NCI-H2107 (cell line): ENCODE data around the gene VSIG10.
A peak's percentile ranks its signal among the peaks of the same experiment; 100 is the strongest.
"Not testable (repeated sequence)": the region's sequence is repeated elsewhere in the genome, so short reads cannot be mapped to it uniquely, and the experiment has no call there.

Source experiments
- DNase-seq: peaks from one replicate; lab custom pipeline; 2025; lab: John Stamatoyannopoulos, UW

VSIG10 gene

DNA sequence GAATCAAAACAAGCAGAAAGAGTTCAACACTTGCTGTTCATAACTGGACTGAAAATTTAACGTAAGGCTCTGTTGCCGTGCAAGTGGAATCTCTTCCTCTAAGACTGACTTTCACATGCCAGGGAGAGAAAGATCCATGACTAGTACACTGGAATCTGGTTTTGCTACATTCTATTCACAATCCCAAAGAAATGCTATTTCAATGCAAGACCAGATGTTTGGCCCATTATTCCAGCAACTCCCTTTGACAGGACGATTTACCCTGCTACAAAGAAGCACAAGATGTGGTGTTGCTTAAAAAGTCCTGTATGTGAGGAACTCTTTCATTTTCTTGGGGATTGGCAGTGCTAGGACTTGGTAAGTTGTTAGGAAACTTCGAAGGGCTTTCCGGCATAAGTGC is 69.9 kb downstream of the VSIG10 start:
- no peak for DNase-seq

DNA sequence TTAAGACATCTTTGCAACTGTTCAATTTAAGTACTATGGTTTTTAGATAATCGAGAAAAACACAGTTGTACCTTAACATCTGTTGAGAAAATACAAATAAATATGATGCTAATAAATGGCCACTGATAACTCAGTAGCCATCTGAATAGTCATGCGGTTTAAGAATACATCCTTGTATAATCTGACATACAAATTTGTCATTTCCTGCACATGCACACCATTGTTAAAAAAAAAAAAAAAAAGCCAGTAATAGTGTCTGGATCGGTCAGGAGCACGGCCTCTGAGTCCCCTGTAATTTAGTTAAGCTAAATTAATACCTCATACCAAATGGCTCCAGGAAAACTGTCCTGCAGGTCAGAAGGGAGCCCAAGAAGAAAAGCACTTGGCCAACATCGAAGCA is 70.5 kb downstream of the VSIG10 start:
- no peak for DNase-seq

DNA sequence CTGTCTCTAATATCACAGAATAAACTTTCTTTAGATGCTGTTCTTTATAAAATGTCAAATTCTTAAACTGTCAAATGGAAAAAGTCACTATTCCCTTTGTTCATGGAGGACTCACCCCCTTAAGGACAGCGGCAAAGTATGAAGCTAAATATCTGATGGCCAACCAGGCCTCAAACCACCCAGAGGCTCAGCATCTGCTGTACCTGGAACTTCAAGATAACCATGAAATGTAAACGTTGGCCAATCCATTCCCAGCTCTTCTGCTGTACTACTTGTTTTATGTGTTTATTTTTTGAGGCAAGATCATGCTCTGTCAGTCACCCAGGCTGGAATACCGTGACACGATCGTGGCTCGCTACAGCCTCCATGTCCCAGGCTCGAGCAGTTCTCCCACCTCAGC is 71.6 kb downstream of the VSIG10 start:
- no peak for DNase-seq

DNA sequence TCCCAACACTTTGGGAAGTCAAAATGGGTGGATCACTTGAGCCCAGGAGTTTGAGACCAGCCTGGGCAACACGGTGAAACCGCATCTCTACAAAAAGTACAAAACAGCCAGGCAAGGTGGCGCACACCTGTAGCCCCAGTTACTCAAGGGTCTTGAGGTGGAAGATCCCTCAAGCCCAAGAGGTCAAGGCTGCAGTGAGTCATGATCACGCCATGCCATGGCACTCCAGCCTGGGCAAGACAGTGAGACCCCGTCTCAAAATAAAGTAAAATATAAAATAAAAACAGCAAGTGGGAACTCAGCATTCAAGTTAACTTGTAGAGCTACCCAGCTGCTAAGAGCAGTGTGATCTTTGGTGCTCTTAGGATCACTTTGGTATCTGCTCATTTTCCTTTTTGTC is 74.6 kb downstream of the VSIG10 start:
- DNase-seq = no peak

DNA sequence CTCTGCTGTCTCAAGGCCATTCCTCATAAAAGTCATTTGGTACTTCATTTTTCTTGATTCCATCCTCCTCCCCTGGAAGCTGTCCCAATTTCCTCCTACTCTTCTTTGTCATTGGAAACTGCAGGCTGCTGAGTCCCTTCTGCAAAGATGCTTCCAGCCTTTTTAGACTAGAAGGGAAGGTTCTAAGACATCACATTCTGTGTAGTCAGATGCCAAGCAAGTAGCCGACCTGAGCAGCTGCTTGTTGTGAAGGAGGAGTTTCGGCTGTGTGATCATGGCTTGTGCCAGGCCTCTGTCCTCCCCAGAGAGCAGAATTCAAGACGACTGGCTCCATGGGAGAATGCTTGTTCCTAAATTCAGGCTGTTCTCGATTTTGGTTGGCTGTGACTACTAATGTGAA is 78.6 kb downstream of the VSIG10 start:
- no peak for DNase-seq

DNA sequence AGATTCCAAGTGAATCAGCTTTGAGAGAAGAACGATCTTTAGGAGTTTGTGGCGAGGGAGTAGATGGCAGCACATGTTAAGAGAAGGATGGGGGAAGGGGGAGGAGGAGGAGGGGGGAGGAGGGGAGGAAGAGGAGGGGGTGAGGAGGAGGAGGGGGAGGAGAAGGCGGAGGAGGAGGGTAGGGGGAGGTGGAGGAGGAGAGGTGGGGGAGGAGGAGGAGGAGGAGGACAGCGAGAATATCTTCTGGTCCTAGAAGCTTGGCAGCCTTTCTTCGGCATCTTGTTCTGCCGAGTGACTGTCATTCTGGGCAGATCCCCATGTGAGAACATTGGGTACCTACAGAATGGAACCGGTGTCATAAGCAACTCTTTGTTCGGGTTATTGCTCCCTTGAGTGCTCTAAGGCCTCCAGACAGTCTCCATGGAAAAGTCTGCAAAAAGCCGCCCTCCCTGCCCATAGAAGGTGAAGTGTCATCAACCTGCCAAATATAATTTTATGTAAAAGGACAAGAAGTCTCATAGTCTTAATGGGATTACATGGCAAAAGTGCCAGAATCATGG is 80.4 kb downstream of the VSIG10 start:
- no peak for DNase-seq

DNA sequence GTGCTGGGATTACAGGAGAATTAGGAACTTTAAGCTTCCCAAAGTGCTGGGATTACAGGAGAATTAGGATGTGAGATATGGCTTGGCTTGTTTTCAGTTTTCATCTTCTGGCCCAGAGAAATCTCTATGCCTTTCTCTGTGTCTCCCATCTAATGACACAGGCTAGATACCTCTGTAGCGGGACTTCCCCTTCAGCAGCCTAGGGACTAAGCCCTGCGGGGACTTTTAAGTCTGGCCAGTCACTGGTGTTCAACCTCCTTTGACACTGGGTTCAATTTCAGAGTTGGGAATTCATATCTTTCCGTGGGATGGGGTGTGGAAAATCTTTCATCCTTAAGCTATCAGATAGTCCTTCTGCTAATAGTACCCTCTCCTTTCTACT is 81.1 kb downstream of the VSIG10 start:
- no peak for DNase-seq

DNA sequence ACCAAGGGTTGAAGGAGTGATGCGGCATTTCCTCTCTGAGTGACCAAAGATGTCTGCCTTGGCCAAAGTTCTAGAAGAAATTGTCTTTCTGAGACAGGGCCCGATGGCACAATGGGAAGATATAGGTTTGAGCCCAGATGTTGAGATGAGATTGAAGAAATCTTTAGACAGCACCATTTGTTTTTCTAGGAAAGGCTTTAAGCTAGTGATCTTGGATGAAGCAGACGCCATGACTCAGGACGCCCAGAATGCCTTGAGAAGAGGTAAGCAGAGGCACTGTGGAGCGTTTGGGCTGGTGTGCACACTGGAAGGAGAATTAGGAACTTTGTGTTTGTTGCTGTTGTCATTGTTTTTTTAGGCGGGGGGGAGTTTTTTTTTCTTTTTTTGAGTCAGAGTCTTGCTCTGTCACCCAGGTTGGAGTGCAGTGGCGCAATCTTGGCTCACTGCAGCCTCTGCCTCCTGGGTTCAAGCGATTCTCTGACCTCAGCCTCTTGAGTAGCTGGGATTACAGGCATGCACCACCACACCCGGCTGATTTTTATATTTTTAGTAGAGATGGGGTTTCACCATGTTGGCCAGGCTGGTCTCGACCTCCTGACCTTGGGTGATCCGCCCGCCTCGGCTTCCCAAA is 81.6 kb downstream of the VSIG10 start:
- not testable (repeated sequence) for DNase-seq

DNA sequence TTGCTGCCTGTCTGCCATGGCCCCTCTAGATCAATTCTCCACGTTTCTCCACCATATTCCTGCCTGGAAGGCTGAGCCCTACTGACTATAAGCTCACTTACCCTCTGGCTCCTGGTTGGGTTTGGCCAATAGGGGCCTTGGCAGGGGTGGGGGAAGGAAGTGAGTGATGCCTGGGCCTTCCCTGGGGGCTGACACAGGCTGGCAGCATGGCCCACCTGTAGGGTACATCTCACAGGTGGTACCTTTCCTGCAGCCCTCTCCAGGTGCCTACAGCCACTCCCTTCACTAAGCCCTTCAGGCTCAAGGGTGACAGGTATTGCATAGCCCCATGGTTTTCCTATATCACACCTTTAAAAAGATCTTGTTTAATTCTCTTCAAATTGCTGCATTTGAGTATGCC is 83.8 kb downstream of the VSIG10 start:
- DNase-seq = no peak

DNA sequence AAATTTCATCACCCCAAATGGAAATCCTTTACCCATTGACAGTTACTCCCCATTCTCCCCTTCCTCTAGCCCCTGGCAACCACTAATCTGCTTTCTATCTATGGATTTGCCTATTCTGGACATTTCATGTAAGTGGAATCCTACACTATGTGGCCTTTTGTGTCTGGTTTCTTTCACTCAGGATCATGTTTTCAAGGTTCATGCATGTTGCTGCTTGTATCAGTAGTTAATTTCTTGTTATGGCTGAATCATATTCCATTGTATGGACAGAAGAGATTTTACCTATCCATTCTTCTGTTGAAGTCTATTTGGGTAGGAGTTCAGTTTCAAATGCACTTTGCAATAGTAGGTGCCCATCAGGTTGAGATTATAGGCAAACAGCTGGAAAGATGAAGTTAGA is 85.9 kb downstream of the VSIG10 start:
- no peak for DNase-seq

DNA sequence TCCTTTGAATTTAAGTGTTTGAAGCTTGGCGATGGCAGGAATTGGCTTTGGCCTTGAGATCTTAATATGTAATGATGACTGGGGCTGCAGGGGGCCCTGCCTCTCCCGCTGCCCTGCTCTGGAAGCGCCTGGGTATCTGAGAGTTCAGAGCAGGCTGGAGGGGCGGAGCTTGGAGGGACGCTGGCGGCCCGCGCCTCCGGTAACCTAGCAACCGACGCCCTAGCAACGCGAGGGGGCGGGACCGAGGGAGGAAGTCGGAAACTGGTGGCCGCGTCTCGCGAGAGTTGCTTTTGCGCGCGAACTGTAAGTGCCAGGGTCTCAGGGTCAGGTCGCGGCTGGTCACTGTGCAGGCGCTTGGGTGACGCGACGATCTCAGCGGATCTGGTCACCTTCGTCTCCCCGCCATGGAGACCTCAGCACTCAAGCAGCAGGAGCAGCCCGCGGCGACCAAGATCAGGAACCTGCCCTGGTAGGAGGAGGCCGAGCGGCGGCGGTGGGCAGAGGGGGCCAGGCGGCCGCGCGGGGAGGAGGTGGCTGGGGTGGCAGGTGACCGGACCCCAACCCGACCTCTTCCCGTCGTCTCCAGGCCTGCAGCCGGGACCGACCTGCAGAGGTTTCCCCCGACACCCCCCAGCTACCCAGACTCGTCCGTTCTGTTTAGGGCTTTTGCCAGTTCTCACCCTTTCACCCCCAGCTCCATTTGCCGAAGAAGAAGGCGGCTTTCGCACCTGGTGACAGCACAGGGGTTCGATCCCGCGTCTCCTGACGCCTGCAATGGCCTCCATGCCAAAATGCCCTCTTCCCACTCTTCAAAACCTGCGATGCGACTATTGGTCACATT is 87.2 kb downstream of the VSIG10 start, which contains the start of gene RFC5:
Gene RFC5, plus strand, starts transcription at position 280 of the 841 bp plus-strand sequence. Its CDS starts 125 bp downstream, at position 405.
- peak; percentile 99 for DNase-seq

DNA sequence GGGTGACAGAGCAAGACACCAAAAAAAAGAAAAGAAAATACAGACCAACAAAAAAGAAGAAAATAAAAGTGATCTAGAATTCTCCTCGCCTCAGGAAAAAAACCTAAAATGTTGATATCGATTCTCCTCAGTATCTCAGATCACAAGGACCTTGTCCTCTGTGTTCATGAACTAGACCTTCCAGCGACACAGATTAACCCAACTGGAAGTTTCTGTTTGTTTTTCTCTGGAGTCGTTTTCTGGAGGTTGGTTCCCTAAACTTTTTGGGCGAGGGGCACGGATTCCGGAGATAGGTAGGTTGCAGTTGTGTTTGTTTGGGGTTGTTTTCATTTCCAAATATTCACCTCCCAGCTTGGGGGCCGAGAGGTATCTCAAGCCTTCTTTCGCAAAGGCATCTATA is 87.9 kb downstream of the VSIG10 start:
- no peak for DNase-seq

DNA sequence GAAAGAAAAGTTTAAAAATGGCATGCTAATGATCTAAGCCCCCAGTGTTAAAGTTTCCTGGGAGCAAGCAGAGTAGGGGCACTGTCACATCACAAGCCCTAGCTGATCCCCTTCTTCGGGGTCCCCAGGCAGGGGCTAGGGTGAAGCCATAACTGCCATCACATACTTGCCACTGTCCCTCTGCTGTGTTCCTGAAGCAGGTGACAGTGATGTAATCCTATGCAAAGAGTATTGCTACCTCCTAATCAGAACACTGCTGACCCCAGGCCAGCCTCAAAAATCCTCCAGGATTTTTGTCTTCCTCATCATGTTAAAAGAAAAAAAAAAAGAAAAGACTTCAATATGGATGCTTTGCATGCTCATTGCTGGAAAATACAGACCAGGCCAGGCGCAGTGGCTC is 88.5 kb downstream of the VSIG10 start:
- DNase-seq = no peak
